Gastrocnemius medialis (tissue), 4 donors: ENCODE results near the gene C4orf51.

ENCODE experiments used
- CTCF ChIP-seq, 5 experiments: fragments of 450-650 bp in 3 of 5; fragments of 200-600 bp in 2 of 5; sonication (generic) in 2 of 5; IDR thresholded peaks in 4 of 5; conservative IDR thresholded peaks in 1 of 5; 1 replicate in 4 of 5; 2 replicates in 1 of 5; pipeline ENCODE4 v1.5.1; 2016 to 2019; ENCODE audit warnings: antibody characterized with exemption in 5 of 5, mild to moderate bottlenecking in 3 of 5, moderate library complexity in 3 of 5
- POLR2A ChIP-seq, 2 donors: fragments of 450-650 bp; IDR thresholded peaks; one replicate each; pipeline ENCODE4 v1.6.1; 2017; ENCODE audit warnings: antibody characterized with exemption in 2 of 2, mild to moderate bottlenecking in 2 of 2, moderate library complexity in 2 of 2

GRCh38 chr4:145770124-145770523 lies 90.2 kb downstream of the C4orf51 start:
- TF ChIP-seq CTCF (IDR thresholded peaks at IDR 0.05 in 4 of 5, conservative IDR thresholded peaks at IDR 0.05 in 1 of 5) (no peak), POLR2A (IDR thresholded peaks at IDR 0.05) (no peak)
